Liver (tissue), 9 donors: ENCODE data around the gene FAAP100. TPM values are rescaled to one million over a fixed set of nuclear protein-coding genes. Genes with fewer than 3 reads are reported as not detected.

Experiments
- DNase-seq: peaks from one replicate; pipeline ENCODE4 v3.0.0-alpha.2; 2017; ENCODE audit warnings: low spot score
- H3K27ac ChIP-seq, 2 donors: one replicate each; pipeline ENCODE4 v1.7.0; 2013; ENCODE audit warnings: inconsistent platforms in 2 of 2, low read length in 2 of 2, control low read depth in 1 of 2, low read depth in 1 of 2, mild to moderate bottlenecking in 1 of 2
- H3K27me3 ChIP-seq, 4 donors: one replicate each; pipeline versions ENCODE4 v1.6.1 to v1.7.0; 2013; ENCODE audit warnings: low read length in 3 of 4, inconsistent platforms in 1 of 4, mild to moderate bottlenecking in 1 of 4, moderate library complexity in 1 of 4; ENCODE audit not compliant: control insufficient read depth in 4 of 4, insufficient read depth in 4 of 4
- H3K36me3 ChIP-seq, 4 donors: one replicate each; pipeline versions ENCODE4 v1.6.1 to v1.7.0; 2013; ENCODE audit warnings: low read length in 3 of 4, mild to moderate bottlenecking in 3 of 4, low read depth in 1 of 4, moderate library complexity in 1 of 4; ENCODE audit not compliant: control insufficient read depth in 4 of 4, insufficient read depth in 3 of 4
- H3K4me1 ChIP-seq, 4 donors: one replicate each; pipeline versions ENCODE4 v1.6.1 to v1.7.0; 2013; ENCODE audit warnings: low read length in 3 of 4, mild to moderate bottlenecking in 3 of 4, moderate library complexity in 1 of 4; ENCODE audit not compliant: control insufficient read depth in 4 of 4, insufficient read depth in 4 of 4
- H3K4me3 ChIP-seq, 3 donors: one replicate each; pipeline versions ENCODE4 v1.6.1 to v1.7.0; 2013; ENCODE audit warnings: low read length in 3 of 3, control low read depth in 1 of 3, low read depth in 1 of 3, mild to moderate bottlenecking in 1 of 3
- H3K9ac ChIP-seq, 2 donors: one replicate each; pipeline ENCODE4 v1.7.0; 2013; ENCODE audit warnings: low read length in 2 of 2, mild to moderate bottlenecking in 2 of 2, moderate library complexity in 2 of 2, control low read depth in 1 of 2, low read depth in 1 of 2
- H3K9me3 ChIP-seq, 4 donors: one replicate each; pipeline versions ENCODE4 v1.6.1 to v1.7.0; 2013; ENCODE audit warnings: low read length in 3 of 4; ENCODE audit not compliant: control insufficient read depth in 4 of 4
- CTCF ChIP-seq: fragments of 150-350 bp; IDR thresholded peaks from 2 replicates; pipeline ENCODE4 v1.5.1; 2017; ENCODE audit warnings: improper control_type of control experiment, low read depth, low read length; ENCODE audit not compliant: missing input control
- EGR1 ChIP-seq, 2 donors: IDR thresholded peaks; 2 replicates each; pipeline ENCODE4 v1.6.1; 2016 to 2018; ENCODE audit warnings: antibody characterized with exemption in 2 of 2, low read depth in 2 of 2
- FOXA1 ChIP-seq: IDR thresholded peaks from 2 replicates; pipeline ENCODE4 v1.6.1; 2016; ENCODE audit warnings: antibody characterized with exemption
- FOXA2 ChIP-seq: IDR thresholded peaks from 2 replicates; pipeline ENCODE4 v1.6.1; 2016; ENCODE audit warnings: antibody characterized with exemption
- GABPA ChIP-seq, 2 donors: IDR thresholded peaks in 1 of 2; conservative IDR thresholded peaks in 1 of 2; 2 replicates each; pipeline ENCODE4 v1.6.1; 2016; ENCODE audit warnings: antibody characterized with exemption in 2 of 2, mild to moderate bottlenecking in 1 of 2, moderate library complexity in 1 of 2
- HNF4A ChIP-seq, 2 donors: conservative IDR thresholded peaks; 2 replicates each; pipeline ENCODE4 v1.6.1; 2016; ENCODE audit warnings: antibody characterized with exemption in 2 of 2, mild to moderate bottlenecking in 2 of 2
- HNF4G ChIP-seq: IDR thresholded peaks from 2 replicates; pipeline ENCODE4 v1.6.1; 2016; ENCODE audit warnings: antibody characterized with exemption
- JUND ChIP-seq, 2 donors: IDR thresholded peaks; 2 replicates each; pipeline ENCODE4 v1.6.1; 2016; ENCODE audit warnings: antibody characterized with exemption in 2 of 2
- MAX ChIP-seq: IDR thresholded peaks from 2 replicates; pipeline ENCODE4 v1.6.1; 2016; ENCODE audit warnings: antibody characterized with exemption
- NR2F2 ChIP-seq: IDR thresholded peaks from 2 replicates; pipeline ENCODE4 v1.6.1; 2016; ENCODE audit warnings: antibody characterized with exemption
- RAD21 ChIP-seq, 2 donors: IDR thresholded peaks; 2 replicates each; pipeline ENCODE4 v1.6.1; 2016; ENCODE audit warnings: antibody characterized with exemption in 2 of 2, mild to moderate bottlenecking in 2 of 2
- RXRA ChIP-seq, 2 donors: IDR thresholded peaks; 2 replicates each; pipeline ENCODE4 v1.6.1; 2017 to 2018; ENCODE audit warnings: antibody characterized with exemption in 2 of 2, mild to moderate bottlenecking in 1 of 2
- SP1 ChIP-seq: IDR thresholded peaks from 2 replicates; pipeline ENCODE4 v1.6.1; 2018; ENCODE audit warnings: antibody characterized with exemption, mild to moderate bottlenecking
- TAF1 ChIP-seq: conservative IDR thresholded peaks from 2 replicates; pipeline ENCODE4 v1.6.1; 2016; ENCODE audit warnings: antibody characterized with exemption, mild to moderate bottlenecking
- YY1 ChIP-seq: IDR thresholded peaks from 2 replicates; pipeline ENCODE4 v1.6.1; 2016; ENCODE audit warnings: antibody characterized with exemption, mild to moderate bottlenecking
- ZBTB33 ChIP-seq: IDR thresholded peaks from 2 replicates; pipeline ENCODE4 v1.6.1; 2016; ENCODE audit warnings: antibody characterized with exemption
- WGBS: extraction: QIAGEN DNeasy Blood & Tissue Kit; methylation state at CpG from one replicate; pipeline ENCODE4 v1.1.7; 2013; 5-methylcytosine and 5-hydroxymethylcytosine counted together
- polyA plus RNA-seq, 2 donors: library from polyadenylated mRNA; stranded (reverse) in 1 of 2; unstranded in 1 of 2; fragments of 200-250 nt in 1 of 2; fragments of >200 nt in 1 of 2; fragmentation: Nextera tagmentation in 1 of 2; extraction: Ambion mirVana in 1 of 2; gene quantifications; one replicate each; pipeline versions ENCODE4 v1.2.1 to v1.2.3, GENCODE V29; 2013 to 2015
- total RNA-seq, 2 donors: library from RNA; depleted of rRNA; stranded (reverse); fragments of >200 nt; gene quantifications; one replicate each; pipeline ENCODE4 v1.2.3, GENCODE V29; 2014
- TF ChIP-seq, protein P1 (sequence below): IDR thresholded peaks from 2 replicates; pipeline ENCODE4 v1.6.1; 2016; ENCODE audit warnings: antibody characterized with exemption, mild to moderate bottlenecking
- TF ChIP-seq, protein P2 (sequence below): IDR thresholded peaks from 2 replicates; pipeline ENCODE4 v1.6.1; 2016; ENCODE audit warnings: antibody characterized with exemption
- donor health status: healthy.
- donor health status: healthy.
- donor health status: healthy.
- donor health status: healthy.
- donor health status: healthy.

Gene FAAP100
- total and polyA plus RNA-seq, 4 donors: 8.1 to 14.7 (median 9.7) TPM

DNA sequence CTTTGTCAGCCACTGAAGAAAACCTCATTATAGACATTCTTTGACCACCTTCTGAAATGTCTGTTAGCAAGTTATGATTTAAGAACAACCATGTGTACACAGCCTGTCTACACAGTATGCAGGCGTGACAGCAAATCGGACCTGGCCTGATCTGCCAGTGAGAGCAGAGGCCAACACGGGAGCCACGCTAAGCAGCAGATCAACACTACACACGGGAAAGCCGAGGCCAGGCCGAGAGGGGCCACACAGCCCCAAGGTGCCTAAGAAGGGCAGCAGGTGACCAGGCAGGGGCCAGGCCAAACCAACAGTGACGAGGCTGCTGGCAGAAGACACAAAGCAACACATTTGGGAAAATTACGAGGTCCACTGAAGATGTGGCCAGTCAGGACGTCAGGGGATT is 16.3 kb upstream of the FAAP100 start (continued):
- TF ChIP-seq, protein P1, sequence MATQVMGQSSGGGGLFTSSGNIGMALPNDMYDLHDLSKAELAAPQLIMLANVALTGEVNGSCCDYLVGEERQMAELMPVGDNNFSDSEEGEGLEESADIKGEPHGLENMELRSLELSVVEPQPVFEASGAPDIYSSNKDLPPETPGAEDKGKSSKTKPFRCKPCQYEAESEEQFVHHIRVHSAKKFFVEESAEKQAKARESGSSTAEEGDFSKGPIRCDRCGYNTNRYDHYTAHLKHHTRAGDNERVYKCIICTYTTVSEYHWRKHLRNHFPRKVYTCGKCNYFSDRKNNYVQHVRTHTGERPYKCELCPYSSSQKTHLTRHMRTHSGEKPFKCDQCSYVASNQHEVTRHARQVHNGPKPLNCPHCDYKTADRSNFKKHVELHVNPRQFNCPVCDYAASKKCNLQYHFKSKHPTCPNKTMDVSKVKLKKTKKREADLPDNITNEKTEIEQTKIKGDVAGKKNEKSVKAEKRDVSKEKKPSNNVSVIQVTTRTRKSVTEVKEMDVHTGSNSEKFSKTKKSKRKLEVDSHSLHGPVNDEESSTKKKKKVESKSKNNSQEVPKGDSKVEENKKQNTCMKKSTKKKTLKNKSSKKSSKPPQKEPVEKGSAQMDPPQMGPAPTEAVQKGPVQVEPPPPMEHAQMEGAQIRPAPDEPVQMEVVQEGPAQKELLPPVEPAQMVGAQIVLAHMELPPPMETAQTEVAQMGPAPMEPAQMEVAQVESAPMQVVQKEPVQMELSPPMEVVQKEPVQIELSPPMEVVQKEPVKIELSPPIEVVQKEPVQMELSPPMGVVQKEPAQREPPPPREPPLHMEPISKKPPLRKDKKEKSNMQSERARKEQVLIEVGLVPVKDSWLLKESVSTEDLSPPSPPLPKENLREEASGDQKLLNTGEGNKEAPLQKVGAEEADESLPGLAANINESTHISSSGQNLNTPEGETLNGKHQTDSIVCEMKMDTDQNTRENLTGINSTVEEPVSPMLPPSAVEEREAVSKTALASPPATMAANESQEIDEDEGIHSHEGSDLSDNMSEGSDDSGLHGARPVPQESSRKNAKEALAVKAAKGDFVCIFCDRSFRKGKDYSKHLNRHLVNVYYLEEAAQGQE: no peak
- TF ChIP-seq SP1: no peak
- TF ChIP-seq, protein P2, sequence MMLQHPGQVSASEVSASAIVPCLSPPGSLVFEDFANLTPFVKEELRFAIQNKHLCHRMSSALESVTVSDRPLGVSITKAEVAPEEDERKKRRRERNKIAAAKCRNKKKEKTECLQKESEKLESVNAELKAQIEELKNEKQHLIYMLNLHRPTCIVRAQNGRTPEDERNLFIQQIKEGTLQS: no peak
- no peak for TF ChIP-seq YY1
- TF ChIP-seq MAX: no peak
- TF ChIP-seq HNF4A (conservative IDR thresholded peaks at IDR 0.05): no peak
- no peak for TF ChIP-seq RAD21 (IDR thresholded peaks at IDR 0.05)

GRCh38 chr17:81567191-81567590 is 15.0 kb upstream of the FAAP100 start:
- Histone ChIP-seq H3K27me3 (no peaks in the 10 kb centered on the region), H3K9ac (no peak overlapping the region), H3K27ac (peak overlapping the region; percentile 11 to 58), H3K9me3 (no peaks in the 10 kb centered on the region), H3K4me1 (peaks cover 6 to 31% (median 25%) of the 10 kb centered on the region in 4 donors), H3K4me3 (no peak overlapping the region), H3K36me3 (peaks cover 17 to 67% (median 54%) of the 10 kb centered on the region in 4 donors)
- DNase-seq: no peak
- 44% methylated on average over 4 of the region's 4 CpGs for WGBS
- no peak for TF ChIP-seq JUND (IDR thresholded peaks at IDR 0.05)
- TF ChIP-seq, protein P1: no peak
- TF ChIP-seq SP1: no peak
- no peak for TF ChIP-seq HNF4G
- TF ChIP-seq TAF1: no peak
- TF ChIP-seq RXRA (IDR thresholded peaks at IDR 0.05): no peak
- no peak for TF ChIP-seq MAX
- TF ChIP-seq FOXA2: no peak
- TF ChIP-seq ZBTB33: no peak
- TF ChIP-seq NR2F2: no peak
- no peak for TF ChIP-seq GABPA (IDR thresholded peaks at IDR 0.05 in 1 of 2, conservative IDR thresholded peaks at IDR 0.05 in 1 of 2)
- TF ChIP-seq, protein P2: no peak
- TF ChIP-seq FOXA1: no peak
- TF ChIP-seq EGR1 (IDR thresholded peaks at IDR 0.05; ENCODE audit: low read depth in 2 of 2): no peak
- TF ChIP-seq YY1: no peak
- TF ChIP-seq HNF4A (conservative IDR thresholded peaks at IDR 0.05): no peak
- TF ChIP-seq CTCF: no peak
